HepG2 (cell line): Measurements from ENCODE around the gene USF1. TPM values are rescaled to one million over a fixed set of nuclear protein-coding genes. Genes with fewer than 3 reads are reported as not detected.

Experiments used
- AGO1 ChIP-seq: fragments of 200-400 bp; formaldehyde crosslinking; IDR thresholded peaks from 2 replicates; pipeline ENCODE4 v1.6.1; 2017; ENCODE audit warnings: mild to moderate bottlenecking, low read depth, low read length, moderate library complexity; ENCODE audit not compliant: poor library complexity, severe bottlenecking
- AKAP8 ChIP-seq: sonication (generic); formaldehyde crosslinking; IDR thresholded peaks from 2 replicates; pipeline ENCODE4 v1.5.1; 2020; ENCODE audit warnings: mild to moderate bottlenecking, missing genetic modification reagents
- ASH2L ChIP-seq: fragments of 300-600, 200-600 bp; sonication (generic); IDR thresholded peaks from 2 replicates; pipeline ENCODE4 v1.7.0; 2017; ENCODE audit warnings: low read depth, mild to moderate bottlenecking, moderate library complexity, mixed read lengths, low read length; ENCODE audit not compliant: insufficient read length
- BATF2 ChIP-seq: sonication (generic); formaldehyde crosslinking; IDR thresholded peaks from 2 replicates; pipeline ENCODE4 v1.8.0; 2022; ENCODE audit warnings: mild to moderate bottlenecking, missing genetic modification reagents, moderate library complexity
- CBFB ChIP-seq: sonication (generic); formaldehyde crosslinking; IDR thresholded peaks from 2 replicates; pipeline ENCODE4 v1.4.0; 2020; ENCODE audit warnings: missing genetic modification reagents
- HMGXB4 ChIP-seq, 2 experiments: sonication (generic) in 1 of 2; formaldehyde crosslinking in 1 of 2; IDR thresholded peaks; 2 replicates each; pipeline versions ENCODE4 v1.4.0 to v1.6.1; 2018 to 2020; ENCODE audit warnings: missing genetic modification reagents in 2 of 2, borderline replicate concordance in 1 of 2, low read depth in 1 of 2, mild to moderate bottlenecking in 1 of 2, missing biosample characterization in 1 of 2
- HNRNPLL ChIP-seq: fragments of 200-400 bp; formaldehyde crosslinking; IDR thresholded peaks from 2 replicates; pipeline ENCODE4 v1.6.1; 2017; ENCODE audit warnings: mild to moderate bottlenecking, low read depth, low read length; ENCODE audit not compliant: poor library complexity, severe bottlenecking
- KDM5A ChIP-seq: fragments of 200-600 bp; sonication (generic); IDR thresholded peaks from 2 replicates; pipeline ENCODE4 v1.7.0; 2018; ENCODE audit warnings: antibody characterized with exemption, mild to moderate bottlenecking, low read length, borderline replicate concordance
- KLF13 ChIP-seq: sonication (generic); formaldehyde crosslinking; IDR thresholded peaks from 2 replicates; pipeline ENCODE4 v1.4.0; 2020; ENCODE audit warnings: mild to moderate bottlenecking, missing genetic modification reagents
- NAIF1 ChIP-seq: sonication (generic); formaldehyde crosslinking; IDR thresholded peaks from 2 replicates; pipeline ENCODE4 v1.5.0; 2020; ENCODE audit warnings: mild to moderate bottlenecking, missing genetic modification reagents, borderline replicate concordance
- NFYC ChIP-seq: IDR thresholded peaks from 2 replicates; pipeline ENCODE4 v1.6.1; 2016; ENCODE audit warnings: missing genetic modification reagents, missing compliant biosample characterization
- RFX5 ChIP-seq: IDR thresholded peaks from 2 replicates; pipeline ENCODE4 v1.6.1; 2011; ENCODE audit warnings: low read depth, low read length, improper control_type of control experiment
- ZNF362 ChIP-seq: sonication (generic); formaldehyde crosslinking; IDR thresholded peaks from 2 replicates; pipeline ENCODE4 v1.4.0; 2020; ENCODE audit warnings: missing genetic modification reagents, mild to moderate bottlenecking, borderline replicate concordance
- ZNF687 ChIP-seq: sonication (generic); formaldehyde crosslinking; IDR thresholded peaks from 2 replicates; pipeline ENCODE4 v1.5.1; 2020; ENCODE audit warnings: mild to moderate bottlenecking, missing genetic modification reagents, moderate library complexity
- ZNF800 ChIP-seq: sonication (generic); formaldehyde crosslinking; IDR thresholded peaks from 2 replicates; pipeline ENCODE4 v1.4.0; 2020; ENCODE audit warnings: missing genetic modification reagents
- ZNF883 ChIP-seq: sonication (generic); formaldehyde crosslinking; IDR thresholded peaks from 2 replicates; pipeline ENCODE4 v1.5.1; 2020; ENCODE audit warnings: mild to moderate bottlenecking, missing genetic modification reagents; ENCODE audit errors: not compliant biosample characterization
- ZSCAN12 ChIP-seq: sonication (generic); formaldehyde crosslinking; IDR thresholded peaks from 2 replicates; pipeline ENCODE4 v1.9.0; 2021; ENCODE audit warnings: mild to moderate bottlenecking, missing genetic modification reagents
- polyA plus RNA-seq, 8 experiments: library from polyadenylated mRNA; depleted of rRNA in 3 of 8; stranded (reverse) in 7 of 8; unstranded in 1 of 8; fragments of >200 nt; fragmentation: Illumina TruSeq in 4 of 8; extraction: Trizol in 4 of 8; gene quantifications; 2 replicates each; pipeline versions ENCODE4 v1.2.1 to v1.2.3, GENCODE V29; 2011 to 2016; ENCODE audit warnings: low read depth in 4 of 8, missing spikeins in 1 of 8, mixed read lengths in 1 of 8; ENCODE audit not compliant: insufficient read depth in 1 of 8
- total RNA-seq, 5 experiments: library from RNA; depleted of rRNA; stranded (reverse); fragments of >200 nt; fragmentation: Illumina TruSeq; extraction: Trizol; gene quantifications; 2 replicates each; pipeline ENCODE4 v1.2.3, GENCODE V29; 2016; ENCODE audit warnings: low read depth in 1 of 5

The USF1 gene
- total and polyA plus RNA-seq, 2 of the 13 experiments (the other 11 are each of a cell fraction or from before 2014, with no cell fraction given): 26.9 to 39.4 TPM

GRCh38 chr1:161044908-161045735 lies 655 bp downstream of the USF1 start (continued):
- TF ChIP-seq HMGXB4 (CRISPR knock-in tag; IDR thresholded peaks at IDR 0.05; ENCODE audit: borderline replicate concordance in 1 of 2, low read depth in 1 of 2): peak in 1 of 2 experiments; percentile 50; a peak in 1 of 4 replicates
- TF ChIP-seq ZNF362: no peak
- 0 out of 2 replicates have a peak, but pooled peaks have one; percentile 39 for TF ChIP-seq ZNF800 (CRISPR knock-in tag)
- 0 out of 2 replicates have a peak, but pooled peaks have one; percentile 42 for TF ChIP-seq NFYC (CRISPR knock-in tag)
- TF ChIP-seq AKAP8 (CRISPR knock-in tag): no peak
- 0 out of 2 replicates have a peak, but pooled peaks have one; percentile 10 for TF ChIP-seq ZSCAN12 (CRISPR knock-in tag)
- peak; percentile 63 for TF ChIP-seq RFX5
- TF ChIP-seq KDM5A: peak; percentile 71
- peak; percentile 39 for TF ChIP-seq ASH2L
- TF ChIP-seq HNRNPLL: peak; percentile 49
- TF ChIP-seq BATF2: no peak
- TF ChIP-seq ZNF687 (CRISPR knock-in tag): peak; percentile 82
- TF ChIP-seq CBFB (CRISPR knock-in tag): no peak
- TF ChIP-seq NAIF1: peak; percentile 46; the same call in 1 of the 2 replicates
- no peak for TF ChIP-seq KLF13 (CRISPR knock-in tag)
- TF ChIP-seq ZNF883 (CRISPR knock-in tag): no peak
- TF ChIP-seq AGO1: peak; percentile 49
